ENCODE results near the gene KRAS.
"Not testable (repeated sequence)": the region's sequence is repeated elsewhere in the genome, so short reads cannot be mapped to it uniquely, and the experiment has no call there.

Gene KRAS

GRCh38 chr12:25250744-25251730 is at the start of gene KRAS:
TSS of gene KRAS (minus strand) at chr12:25250929.
- DNase-seq = peak; percentile 84

- no peak for DNase-seq
Measured at GRCh38 chr12:25296381-25296780, 45.7 kb upstream of the KRAS start.

DNA sequence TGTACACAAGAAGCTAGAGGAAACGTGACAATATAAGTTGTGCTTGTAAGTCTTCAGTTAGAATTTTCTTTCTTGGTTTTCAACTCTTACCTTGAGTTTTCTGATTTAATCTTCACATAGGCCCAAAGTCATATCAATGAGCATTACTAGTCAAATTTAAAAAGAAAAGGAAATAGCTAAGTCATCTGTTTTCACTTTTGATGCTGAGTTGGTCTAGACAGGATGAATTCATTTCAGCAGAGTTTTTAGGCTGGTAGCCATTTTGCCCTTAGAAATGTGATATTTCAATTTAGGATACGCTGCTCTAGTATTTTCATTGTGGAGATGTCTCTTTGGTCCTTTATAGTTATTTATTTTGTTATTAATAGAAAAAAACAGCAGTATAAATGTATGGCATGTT is 44.6 kb upstream of the KRAS start:
- DNase-seq = no peak

- DNase-seq = no peak
Measured at GRCh38 chr12:25293653-25294052, 42.9 kb upstream of the KRAS start.

DNA sequence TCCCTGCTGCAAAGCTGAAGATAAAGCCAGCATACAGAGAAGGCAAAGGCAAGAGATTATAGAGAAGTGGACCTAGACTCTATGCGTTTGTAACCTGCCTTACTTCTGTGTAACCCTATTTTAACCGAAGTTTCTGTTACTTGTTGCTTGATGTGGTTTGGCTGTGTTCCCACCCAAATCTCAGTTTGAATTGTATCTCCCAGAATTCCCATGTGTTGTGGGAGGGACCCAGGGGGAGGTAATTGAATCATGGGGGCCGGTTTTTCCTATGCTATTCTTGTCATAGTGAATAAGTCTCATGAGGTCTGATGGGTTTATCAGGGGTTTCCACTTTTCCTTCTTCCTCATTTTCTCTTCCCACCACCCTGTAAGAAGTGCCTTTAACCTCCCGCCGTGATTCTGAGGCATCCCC is 42.1 kb upstream of the KRAS start:
- not testable (repeated sequence) for DNase-seq

DNA sequence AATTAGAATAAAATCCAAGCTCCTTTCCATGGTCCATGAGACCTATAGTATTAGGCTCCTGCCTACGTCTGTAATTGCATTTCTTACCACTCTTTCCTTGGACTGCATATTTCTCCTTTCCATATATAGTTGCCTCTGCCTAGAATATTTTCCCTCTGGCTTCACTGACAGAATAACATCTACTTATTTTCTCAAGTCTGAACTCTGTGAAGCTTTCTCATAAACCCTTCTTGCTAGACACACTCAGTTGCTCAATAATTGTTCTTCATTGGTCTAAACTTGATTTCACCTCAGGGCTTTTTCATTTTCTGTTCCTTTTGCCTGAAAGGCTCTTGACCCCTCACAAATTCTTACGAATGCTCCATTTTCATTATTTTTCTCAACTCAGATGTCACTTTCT is 36.9 kb upstream of the KRAS start:
- no peak for DNase-seq

- no peak for DNase-seq
Measured at GRCh38 chr12:25286837-25287236, 36.1 kb upstream of the KRAS start.

- no peak for DNase-seq
Measured at GRCh38 chr12:25284024-25284423, 33.3 kb upstream of the KRAS start.

GRCh38 chr12:25283006-25283405 is 32.3 kb upstream of the KRAS start:
- DNase-seq = no peak

- no peak for DNase-seq
Measured at GRCh38 chr12:25280082-25280481, 29.4 kb upstream of the KRAS start.

DNA sequence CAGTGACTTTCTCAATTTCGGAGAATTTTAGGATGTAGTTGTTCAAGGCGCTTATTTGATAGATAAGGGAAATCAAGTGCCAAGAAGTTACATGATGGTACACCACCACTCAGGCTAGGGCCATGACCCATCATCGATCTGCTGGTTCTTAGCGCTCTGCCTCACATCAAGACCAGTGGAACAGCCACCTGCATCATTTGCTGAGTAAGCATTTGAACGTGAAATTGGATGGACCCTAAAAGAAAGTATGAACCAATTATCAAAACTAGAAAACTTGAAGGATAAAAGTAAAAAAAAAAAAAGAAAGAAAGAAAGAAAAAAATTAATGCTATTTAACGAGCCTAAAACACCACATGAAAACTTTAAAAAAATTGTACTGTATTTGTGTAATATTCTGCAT is 27.5 kb upstream of the KRAS start:
- no peak for DNase-seq

- peak; percentile 41 for DNase-seq
Measured at GRCh38 chr12:25276199-25276937, 25.6 kb upstream of the KRAS start.

DNA sequence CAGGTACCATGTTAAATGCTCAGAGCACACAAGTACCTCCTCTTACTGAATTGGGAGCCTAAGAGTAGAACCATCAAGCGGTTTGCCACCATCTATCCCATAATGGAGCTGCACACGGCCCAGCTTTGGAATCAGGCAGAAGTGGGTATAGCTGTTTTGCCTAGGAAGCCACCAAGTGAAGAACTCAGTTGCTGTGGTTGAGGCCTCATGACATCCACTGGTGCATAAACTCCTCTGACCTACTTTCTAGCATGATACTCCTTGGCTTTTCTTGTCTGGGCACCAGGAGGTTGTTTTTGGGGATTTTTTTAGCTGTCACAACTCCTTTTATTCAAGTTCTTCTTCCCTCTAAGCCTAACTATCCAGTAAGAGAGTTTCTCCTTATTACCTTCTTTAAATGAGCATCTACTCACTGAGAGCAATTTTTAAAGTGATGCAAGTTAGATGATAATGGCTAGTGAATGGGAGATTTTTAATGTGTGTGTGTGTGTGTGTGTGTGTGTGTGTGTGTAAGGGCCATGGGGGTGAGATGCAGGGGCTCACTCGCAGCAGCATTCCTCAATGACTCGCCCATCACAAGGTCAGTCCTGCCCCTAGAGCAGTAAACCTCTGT is 20.9 kb upstream of the KRAS start:
- DNase-seq = no peak

DNA sequence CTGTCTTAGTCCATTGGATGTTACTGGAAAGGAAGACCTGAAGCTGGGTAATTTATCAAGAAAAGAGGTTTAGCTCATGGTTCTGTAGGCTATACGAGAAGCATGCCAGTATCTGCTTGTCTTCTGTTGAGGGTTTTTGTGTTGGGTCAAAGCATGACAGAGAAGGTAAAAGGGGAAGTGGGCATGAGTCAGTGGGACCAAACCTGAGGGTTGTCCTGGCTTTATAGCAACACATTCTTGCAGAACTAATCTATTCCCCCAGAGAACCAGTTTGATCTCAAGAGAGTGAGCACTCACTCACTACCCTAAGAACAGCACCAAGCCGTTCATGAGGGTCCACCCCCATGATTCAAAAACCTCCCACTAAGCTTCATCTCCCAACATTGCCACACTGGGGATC is 19.0 kb upstream of the KRAS start:
- DNase-seq = no peak

- DNase-seq = no peak
Measured at GRCh38 chr12:25266497-25266896, 15.8 kb upstream of the KRAS start.

DNA sequence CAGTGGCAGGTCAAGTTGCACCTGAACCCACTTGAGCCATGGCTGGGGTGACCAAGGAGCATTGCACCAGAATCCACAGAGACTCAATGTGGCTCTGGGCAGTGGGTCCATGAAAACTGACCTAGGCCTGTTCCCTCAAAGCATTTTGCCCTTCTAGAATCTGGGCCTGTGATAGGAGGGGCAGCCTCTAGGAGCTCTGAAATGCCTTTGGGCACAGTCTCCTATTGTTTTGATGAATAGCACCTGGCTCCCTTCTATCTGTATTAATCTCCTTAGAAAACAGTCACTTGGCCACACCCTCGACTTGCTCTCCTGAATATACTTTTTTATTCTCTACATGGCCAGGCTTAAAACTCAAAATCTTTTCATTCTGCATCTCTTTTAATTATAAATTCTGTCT is 14.1 kb upstream of the KRAS start:
- DNase-seq = no peak

- no peak for DNase-seq
Measured at GRCh38 chr12:25264114-25264513, 13.4 kb upstream of the KRAS start.

DNA sequence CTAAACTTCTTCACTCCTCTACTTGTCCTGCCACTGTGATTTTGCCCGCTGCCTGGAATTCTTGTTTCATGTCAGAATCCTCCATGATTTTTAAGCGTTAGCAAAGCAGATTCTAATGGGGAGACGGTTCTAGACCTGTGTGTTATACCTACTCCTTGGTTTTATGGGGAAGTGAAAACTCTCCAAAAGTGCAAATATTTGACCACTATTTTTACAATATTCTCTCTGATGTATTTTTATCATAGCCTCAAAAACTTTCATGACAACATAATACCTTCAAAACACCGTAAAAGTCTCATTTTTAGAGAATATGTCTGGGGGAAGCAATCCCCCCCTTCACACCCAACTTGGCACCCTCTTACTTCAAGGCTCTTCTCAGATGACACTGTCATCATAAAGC is 12.9 kb upstream of the KRAS start:
- no peak for DNase-seq

DNA sequence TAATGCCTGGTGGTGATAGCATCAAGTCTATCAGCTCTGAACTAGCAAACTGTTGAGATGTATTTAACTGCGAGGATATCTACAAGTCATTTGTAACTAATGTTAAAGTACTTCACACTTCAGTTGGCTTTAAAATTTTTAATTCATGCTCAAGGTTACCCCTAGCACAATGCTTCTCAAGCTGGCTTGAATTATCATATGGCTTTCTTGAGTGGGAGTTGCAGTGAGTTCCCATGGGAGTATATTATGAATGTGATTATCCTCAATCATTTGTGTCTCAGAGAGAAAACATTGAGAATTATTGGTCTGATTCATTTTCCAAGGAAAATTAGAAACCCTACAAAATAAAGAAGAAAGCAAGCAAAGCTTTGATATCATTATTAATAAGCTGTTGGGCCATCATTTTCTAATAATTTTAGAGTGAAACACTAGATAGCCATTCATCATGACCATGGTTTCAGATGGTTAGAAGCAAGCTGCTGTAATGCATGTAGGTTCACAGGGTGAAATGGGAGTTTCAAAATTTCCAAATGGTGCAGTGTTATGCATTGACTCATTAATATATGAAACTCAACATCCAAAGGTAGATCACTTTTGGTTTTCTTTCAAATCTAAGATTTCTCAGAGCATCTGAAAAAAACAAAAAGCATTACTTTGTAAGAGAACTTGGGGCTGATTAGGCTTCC is 11.8 kb upstream of the KRAS start:
- no peak for DNase-seq

DNA sequence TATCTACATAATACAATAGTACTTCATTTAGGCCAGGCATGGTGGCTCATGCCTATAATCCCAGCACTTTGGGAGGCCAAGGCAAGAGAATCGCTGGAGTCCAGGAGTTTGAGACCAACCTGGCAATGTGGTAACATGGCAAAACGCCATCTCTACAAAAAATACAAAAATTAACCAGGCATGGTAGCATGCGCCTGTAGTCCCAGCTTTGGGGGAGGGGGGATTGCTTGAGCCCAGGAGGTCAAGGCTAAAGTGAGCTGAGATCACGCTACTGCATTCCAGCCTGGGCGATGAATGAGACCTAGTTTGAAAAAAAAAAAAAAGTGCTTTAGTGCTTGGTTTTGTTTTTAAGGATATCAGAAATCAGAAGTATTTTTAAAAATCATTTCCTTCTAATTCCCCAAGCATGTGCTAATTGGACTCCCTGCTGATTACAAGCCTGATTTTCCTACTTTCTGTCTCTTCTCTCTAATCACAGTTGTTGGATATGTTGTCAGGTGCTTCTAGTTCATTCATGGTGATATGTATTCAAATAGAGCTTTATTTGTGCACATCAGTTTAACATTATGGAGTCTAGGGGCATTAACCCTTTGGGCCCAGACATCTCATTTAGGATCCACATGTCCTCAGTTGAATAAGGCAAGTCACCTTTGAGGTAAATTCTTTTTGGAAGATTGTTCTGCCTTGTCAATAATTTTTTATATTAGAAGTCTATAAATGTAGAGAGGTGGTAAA is 7.0 kb upstream of the KRAS start:
- no peak for DNase-seq

DNA sequence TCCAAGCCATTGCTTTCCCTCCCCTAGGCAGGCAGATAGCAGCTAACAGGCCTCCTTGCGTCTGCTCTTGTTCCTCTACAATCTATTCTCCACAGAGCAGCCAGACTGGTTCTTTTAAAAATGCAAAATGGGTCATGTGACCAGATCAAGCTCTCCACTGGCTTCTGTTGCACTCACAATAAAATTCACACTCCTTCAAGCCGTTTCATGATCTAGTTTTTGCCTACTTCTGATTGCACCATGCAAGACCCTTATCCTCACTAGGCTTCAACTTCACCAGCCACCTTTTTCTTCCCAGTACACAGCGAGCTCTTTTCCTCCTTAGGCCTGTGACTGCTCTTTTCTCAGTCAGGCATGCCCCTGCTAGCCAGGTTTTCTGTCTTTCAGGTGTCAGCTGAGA is 6.1 kb upstream of the KRAS start:
- DNase-seq = no peak

DNA sequence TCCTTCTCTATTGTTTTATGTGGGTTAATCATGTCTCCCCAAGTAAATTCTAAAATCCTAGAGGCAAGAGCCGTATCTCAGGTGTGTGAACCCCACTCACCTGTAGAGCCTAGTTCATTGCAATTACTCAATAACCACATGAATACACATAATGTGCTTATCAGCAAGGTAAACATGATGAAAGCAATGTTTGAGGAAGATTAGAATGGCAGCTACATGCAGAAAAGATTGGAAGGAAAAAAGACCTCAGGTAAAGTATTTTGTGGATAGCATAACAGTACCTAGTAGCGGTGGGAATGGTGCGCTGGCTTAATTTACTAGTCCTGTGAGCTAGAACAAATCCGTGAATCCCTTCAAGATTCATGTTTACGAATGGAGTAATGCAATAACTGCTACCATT is 5.3 kb upstream of the KRAS start:
- DNase-seq = no peak
